ENCODE measurements around the gene PNPO. TPM values are rescaled to one million over a fixed set of nuclear protein-coding genes. Genes with fewer than 3 reads are reported as not detected.

PNPO gene
- total and polyA plus RNA-seq, 2 of the 13 experiments (the other 11 are each of a cell fraction or from before 2014, with no cell fraction given) = 47.9 to 63.3 TPM

GRCh38 chr17:47941246-47942095 lies at the start of gene PNPO (continued):
- TF ChIP-seq MAZ (IDR thresholded peaks at IDR 0.05; ENCODE audit: borderline replicate concordance, low read depth, low read length) (no peak), MAZ (CRISPR knock-in tag; IDR thresholded peaks at IDR 0.05; ENCODE audit: low read depth) (peak; percentile 92), YY1 (IDR thresholded peaks at IDR 0.05; ENCODE audit: insufficient read depth, insufficient replicate concordance, low read depth, low read length) (peak; percentile 70), RAD21 (CRISPR knock-in tag; IDR thresholded peaks at IDR 0.05) (peak; percentile 69), ZBTB25 (CRISPR knock-in tag; IDR thresholded peaks at IDR 0.05) (peak; percentile 71; the same call in 1 of the 2 replicates), ZBTB8A (CRISPR knock-in tag; IDR thresholded peaks at IDR 0.05; ENCODE audit: borderline replicate concordance, low read depth) (no peak), ARID2 (CRISPR knock-in tag; IDR thresholded peaks at IDR 0.05; ENCODE audit: borderline replicate concordance) (peak; percentile 100), ZNF335 (CRISPR knock-in tag; IDR thresholded peaks at IDR 0.05) (peak; percentile 34; the same call in 1 of the 2 replicates), MTF1 (CRISPR knock-in tag; IDR thresholded peaks at IDR 0.05) (no peak), PRDM10 (CRISPR knock-in tag; IDR thresholded peaks at IDR 0.05; ENCODE audit: low read depth) (peak; percentile 88), TEAD2 (CRISPR knock-in tag; IDR thresholded peaks at IDR 0.05) (no peak; the same call in 1 of the 2 replicates), CREB1 (IDR thresholded peaks at IDR 0.05) (peak; percentile 87), CREB1 (CRISPR knock-in tag; IDR thresholded peaks at IDR 0.05) (peak; percentile 94), PRDM4 (CRISPR knock-in tag; IDR thresholded peaks at IDR 0.05; ENCODE audit: borderline replicate concordance) (no peak; the same call in 1 of the 2 replicates), ZNF563 (CRISPR knock-in tag; IDR thresholded peaks at IDR 0.05) (peak; percentile 97), MEIS1 (CRISPR knock-in tag; IDR thresholded peaks at IDR 0.05; ENCODE audit: borderline replicate concordance) (peak; percentile 88), ZNF709 (CRISPR knock-in tag; IDR thresholded peaks at IDR 0.05) (peak; percentile 94; the same call in 1 of the 2 replicates), NPAS2 (CRISPR knock-in tag; IDR thresholded peaks at IDR 0.05; ENCODE audit: borderline replicate concordance) (no peak), SP1 (IDR thresholded peaks at IDR 0.05) (no peak), SP1 (CRISPR knock-in tag; IDR thresholded peaks at IDR 0.05) (peak; percentile 60), TAF1 (CRISPR knock-in tag; IDR thresholded peaks at IDR 0.05) (peak; percentile 94), SMAD3 (CRISPR knock-in tag; IDR thresholded peaks at IDR 0.05) (peak; percentile 82), SMAD9 (CRISPR knock-in tag; IDR thresholded peaks at IDR 0.05) (no peak)
